Measurements from ENCODE around the gene TOP2B. TPM values are rescaled to one million over a fixed set of nuclear protein-coding genes. Genes with fewer than 3 reads are reported as not detected.

The TOP2B gene
- total RNA-seq, 1 experiment from 2014 or later, result 63.1 TPM

GRCh38 chr3:25547943-25548674 lies 116.6 kb downstream of the TOP2B start:
- ATAC-seq (no peak), DNase-seq (ENCODE audit: low read depth, low spot score) (no peak)
- Histone ChIP-seq H3K9me3 (ENCODE audit: control insufficient read depth, insufficient read depth, low read depth, low read length) (no peaks in the 10 kb centered on the region), H3K4me1 (ENCODE audit: control insufficient read depth, insufficient read depth, low read length) (no peaks in the 10 kb centered on the region), H3K4me3 (ENCODE audit: low read depth in 2 of 2, low read length in 2 of 2) (no peak overlapping the region), H3K27me3 (ENCODE audit: control insufficient read depth, insufficient read depth, low read length) (no peaks in the 10 kb centered on the region), H3K27ac (ENCODE audit: low read length) (no peak overlapping the region), H3K36me3 (ENCODE audit: control insufficient read depth, insufficient read depth, low read length) (no peaks in the 10 kb centered on the region)
- TF ChIP-seq CTCF (IDR thresholded peaks at IDR 0.05) (no peak), REST (IDR thresholded peaks at IDR 0.05; ENCODE audit: insufficient read depth in 1 of 2, low read depth in 2 of 2, low read length in 1 of 2) (no peak), POLR2AphosphoS5 (IDR thresholded peaks at IDR 0.05; ENCODE audit: low read depth, low read length) (no peak), TCF7L2 (IDR thresholded peaks at IDR 0.05; ENCODE audit: low read depth, low read length) (no peak), SIN3A (IDR thresholded peaks at IDR 0.05; ENCODE audit: borderline replicate concordance, insufficient read depth, low read depth, low read length) (no peak)
- ChIA-PET POLR2A (no interaction called here), CTCF (no interaction called here)
- no TSS peak for BruUV-seq (replicated peaks)
- in situ Hi-C loops (cut with HindIII; ENCODE audit: low pct_unique_long_range_greater_than_20kb, low sequenced_read_pairs) (no loop called here), intact Hi-C loops (cut with micrococcal nuclease; ENCODE audit: unreplicated experiment) (no loop called here)

Small RNAs within 50 kb of the gene (microRNA-seq; reads per million reads assigned to microRNA genes)
- gene MIR4442 (ENCODE audit: unreplicated experiment), result not detected

Other genes starting within 250 kb of the TOP2B start
- gene RARB, start 236.6 kb downstream of the TOP2B start, total RNA-seq (2021; ENCODE audit: unreplicated experiment), result not detected
- gene NGLY1, start 118.5 kb upstream of the TOP2B start, total RNA-seq (2021; ENCODE audit: unreplicated experiment), result 14.6 TPM
- gene OXSM, start 125.2 kb upstream of the TOP2B start, total RNA-seq (2021; ENCODE audit: unreplicated experiment), result 0.28 TPM

Measured in Panc1 (cell line).